HG03097 (cell line): Measurements from ENCODE around the gene JHY.
"Not testable (repeated sequence)": the region's sequence is repeated elsewhere in the genome, so short reads cannot be mapped to it uniquely, and the experiment has no call there.

Experiments
- ATAC-seq: cut with Tn5 transposase; IDR thresholded peaks from one replicate; pipeline ENCODE4 v1.9.1; 2021; ENCODE audit not compliant: unreplicated experiment, low FRiP score

The JHY gene

DNA sequence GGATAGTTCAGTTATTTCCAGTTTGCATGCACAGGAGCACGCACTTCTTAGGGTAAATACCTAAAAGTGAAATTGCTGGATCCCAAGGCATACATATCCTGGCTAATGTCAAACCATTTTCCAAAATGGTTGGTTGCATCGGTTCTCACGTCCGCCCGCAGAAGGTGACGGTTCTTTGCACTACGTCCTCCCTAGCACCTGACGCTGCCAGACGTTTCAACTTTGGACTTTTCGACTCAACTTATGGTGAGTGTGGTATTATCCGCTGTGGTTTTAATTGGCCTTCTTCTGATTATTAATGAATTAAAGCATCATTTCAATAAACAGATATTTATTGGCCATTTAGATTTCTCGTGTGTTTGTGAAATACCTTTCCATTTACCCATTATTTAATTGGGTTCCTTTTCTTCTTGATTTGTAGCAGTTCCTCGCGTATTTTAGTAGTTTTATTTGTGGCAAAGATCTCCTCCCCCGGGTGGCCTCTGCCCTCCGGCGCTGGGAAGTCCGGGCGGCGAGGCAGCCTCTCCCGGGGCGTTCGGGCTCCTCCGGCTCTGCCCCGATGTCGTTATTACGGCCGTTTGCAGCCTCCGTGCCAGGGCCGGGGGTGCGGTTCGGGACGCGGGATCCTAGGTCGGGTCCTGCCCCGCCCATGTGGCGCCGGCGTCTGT, at the start of gene JHY:
TSS of gene JHY (plus strand) at position 571 of the 668 bp plus-strand sequence. CDS start 3,091 bp downstream, outside the sequence.
- ATAC-seq, result no peak

DNA sequence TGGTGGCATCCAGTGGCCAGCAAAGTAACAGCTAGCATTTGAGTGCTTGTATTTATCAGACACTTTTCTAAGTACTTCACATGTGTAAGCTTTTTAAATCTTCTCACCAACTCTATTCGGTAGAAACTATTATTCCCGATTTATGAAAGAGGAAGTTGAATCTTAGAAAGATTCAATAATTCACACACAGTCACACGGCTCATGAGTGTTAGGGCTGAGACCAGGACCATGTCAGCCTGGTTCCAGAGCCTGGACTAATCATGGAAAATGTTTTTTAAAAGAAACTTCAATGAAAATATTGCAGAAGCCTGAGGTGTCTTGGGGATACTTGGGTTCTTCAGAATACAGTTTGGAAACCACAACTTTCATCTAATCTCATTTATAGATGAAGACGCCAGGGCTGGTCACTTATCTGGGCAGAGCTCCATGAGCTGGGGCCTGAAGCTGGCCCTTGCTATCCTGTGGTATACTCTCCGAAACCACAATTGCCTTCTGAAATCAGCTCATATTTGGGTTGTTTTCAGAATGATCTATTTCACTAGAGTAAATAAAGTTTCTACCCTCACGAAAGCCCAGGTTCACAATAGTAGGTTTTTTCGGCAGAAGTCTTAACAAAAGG, 48.6 kb upstream of the JHY start:
- ATAC-seq, result no peak

- no peak for ATAC-seq
Observed at GRCh38 chr11:122836916-122837315, 45.6 kb upstream of the JHY start.

GRCh38 chr11:122837528-122838346, 44.8 kb upstream of the JHY start:
- no peak for ATAC-seq

GRCh38 chr11:122843281-122844141, 39.0 kb upstream of the JHY start:
- ATAC-seq, result no peak

DNA sequence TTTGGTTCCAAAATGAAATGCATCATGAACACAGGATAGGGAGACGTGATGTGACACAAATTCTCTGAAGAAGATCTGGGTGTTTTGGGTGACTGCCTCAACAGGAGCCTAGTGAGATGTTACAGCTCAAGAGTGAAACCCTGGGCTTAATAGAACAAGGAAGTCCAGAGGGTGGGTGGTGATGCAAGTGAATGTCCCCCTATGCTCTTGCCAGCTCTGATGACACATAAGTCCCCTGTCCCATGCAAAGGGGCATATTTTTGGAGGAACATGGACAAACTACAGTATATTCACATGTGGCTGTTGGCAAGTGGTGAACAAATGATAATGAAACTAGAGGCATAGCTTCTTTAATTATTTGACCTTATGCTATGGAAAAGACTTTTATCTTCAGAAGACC, 35.1 kb upstream of the JHY start:
- no peak for ATAC-seq

GRCh38 chr11:122848186-122848585, 34.4 kb upstream of the JHY start:
- ATAC-seq, result no peak

- ATAC-seq, result no peak
Observed at GRCh38 chr11:122850076-122850631, 32.4 kb upstream of the JHY start.

DNA sequence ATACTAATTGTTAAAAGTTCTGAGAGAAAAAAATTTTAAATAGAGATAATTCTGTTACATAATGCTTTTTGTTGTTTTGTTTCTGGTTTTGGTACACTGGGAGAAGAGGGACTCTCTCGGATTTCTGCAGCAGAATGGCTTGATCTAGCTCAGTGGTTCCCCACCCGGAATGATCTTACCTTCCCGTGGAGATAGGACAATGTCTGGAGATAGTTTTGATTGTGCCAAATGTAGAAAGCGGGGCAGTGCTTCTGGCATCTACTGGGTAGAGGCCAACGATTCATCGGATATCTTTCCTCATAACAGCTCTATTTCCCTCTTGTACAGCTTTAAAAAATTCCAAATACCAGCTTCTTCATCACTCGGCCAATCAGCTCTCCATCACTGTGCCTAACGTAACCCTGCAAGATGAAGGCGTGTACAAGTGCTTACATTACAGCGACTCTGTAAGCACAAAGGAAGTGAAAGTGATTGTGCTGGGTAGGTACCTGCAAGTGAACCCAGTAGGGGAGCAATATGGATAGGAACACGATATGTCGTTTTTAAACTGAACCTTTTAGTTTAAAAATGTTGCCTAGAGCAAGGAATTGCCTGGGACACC, 31.1 kb upstream of the JHY start:
- ATAC-seq, result no peak

- no peak for ATAC-seq
Observed at GRCh38 chr11:122852074-122852795, 30.3 kb upstream of the JHY start.

GRCh38 chr11:122852796-122853160, 29.8 kb upstream of the JHY start:
- ATAC-seq, result no peak

DNA sequence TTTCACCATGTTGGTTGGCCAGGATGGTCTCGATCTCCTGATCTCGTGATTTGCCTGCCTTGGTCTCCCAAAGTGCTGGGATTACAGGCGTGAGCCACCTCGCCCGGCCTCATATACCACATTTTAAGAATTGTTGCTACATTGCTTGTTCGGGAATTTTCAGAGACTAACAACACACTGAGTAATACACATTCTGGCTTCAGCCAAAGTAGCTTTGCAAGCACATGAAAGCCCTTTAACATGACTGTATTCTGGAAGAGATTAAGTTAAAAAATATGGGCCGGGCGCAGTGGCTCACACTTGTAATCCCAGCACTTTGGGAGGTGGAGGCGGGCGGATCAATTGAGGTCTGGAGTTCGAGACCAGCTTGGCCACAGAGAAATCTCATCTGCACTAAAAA, 29.3 kb upstream of the JHY start:
- no peak for ATAC-seq

DNA sequence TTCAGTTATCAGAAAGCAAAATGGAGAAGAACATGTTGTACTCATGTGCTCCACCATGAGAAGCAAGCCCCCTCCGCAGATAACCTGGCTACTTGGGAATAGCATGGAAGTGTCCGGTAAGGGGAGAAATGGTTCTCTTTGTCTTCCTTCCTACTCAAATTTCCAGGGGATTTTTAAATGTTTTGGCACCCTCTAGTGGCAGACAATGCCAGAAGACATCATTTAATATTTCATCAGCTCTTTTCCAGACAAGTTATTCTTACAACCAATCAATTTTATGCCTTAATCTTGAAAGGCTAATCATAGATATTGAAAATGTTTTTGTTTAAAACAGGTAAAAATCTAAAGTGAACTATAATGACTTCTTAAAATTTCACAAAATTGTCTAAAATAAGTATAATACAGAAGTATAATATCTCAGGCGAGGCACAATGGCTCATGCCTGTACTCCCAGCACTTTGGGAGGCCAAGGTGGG, 28.6 kb upstream of the JHY start:
- ATAC-seq, result no peak

GRCh38 chr11:122861631-122862030, 20.9 kb upstream of the JHY start:
- ATAC-seq, result no peak

- no peak for ATAC-seq
Observed at GRCh38 chr11:122862091-122862490, 20.5 kb upstream of the JHY start.

DNA sequence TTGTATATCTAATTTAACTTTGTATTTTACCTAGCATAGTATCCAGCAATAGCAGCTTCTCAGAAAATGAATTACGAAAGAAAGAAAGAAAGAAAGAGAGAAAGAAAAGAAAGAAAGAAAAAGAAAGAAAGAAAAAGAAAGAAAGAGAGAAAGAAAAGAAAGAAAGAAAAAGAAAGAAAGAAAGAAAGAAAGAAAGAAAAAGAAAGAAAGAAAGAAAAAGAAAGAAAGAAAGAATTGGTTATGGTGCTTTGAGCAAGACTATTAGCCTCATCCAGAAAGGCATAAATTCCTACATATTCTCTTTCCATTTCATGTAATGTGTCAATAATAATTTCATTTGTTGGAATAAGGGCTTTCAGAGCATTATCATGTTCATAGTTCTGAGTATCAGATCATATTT, 19.4 kb upstream of the JHY start:
- ATAC-seq, result not testable (repeated sequence)

DNA sequence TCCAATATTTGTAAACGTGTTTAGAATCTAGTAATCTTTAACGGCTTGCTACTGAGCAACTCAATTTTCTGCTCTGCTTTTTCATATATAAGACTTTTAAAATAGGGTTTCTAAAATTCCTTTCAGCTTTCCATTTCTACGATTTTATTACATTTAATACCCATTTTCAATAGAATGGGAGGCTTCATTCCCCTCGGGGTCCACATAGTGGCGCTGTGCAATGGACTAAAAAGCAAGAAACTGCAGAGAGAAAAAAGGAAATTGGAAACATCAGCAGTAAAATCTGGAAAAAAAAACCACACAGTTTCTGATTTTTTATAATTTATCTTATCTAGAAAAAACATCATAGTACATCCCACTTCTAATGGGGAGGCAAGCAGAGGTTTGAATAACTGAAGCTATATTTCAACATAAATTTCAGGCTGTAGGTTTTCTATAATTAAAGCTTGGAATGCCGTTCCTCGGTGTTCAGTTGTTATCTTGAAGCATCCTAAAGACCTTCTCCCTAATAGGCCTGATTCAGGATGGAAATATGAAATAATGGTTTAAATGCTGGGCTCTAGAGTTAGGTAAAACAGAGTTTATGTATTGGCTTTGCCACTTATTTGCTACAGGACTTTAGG, 18.7 kb upstream of the JHY start:
- ATAC-seq, result no peak

DNA sequence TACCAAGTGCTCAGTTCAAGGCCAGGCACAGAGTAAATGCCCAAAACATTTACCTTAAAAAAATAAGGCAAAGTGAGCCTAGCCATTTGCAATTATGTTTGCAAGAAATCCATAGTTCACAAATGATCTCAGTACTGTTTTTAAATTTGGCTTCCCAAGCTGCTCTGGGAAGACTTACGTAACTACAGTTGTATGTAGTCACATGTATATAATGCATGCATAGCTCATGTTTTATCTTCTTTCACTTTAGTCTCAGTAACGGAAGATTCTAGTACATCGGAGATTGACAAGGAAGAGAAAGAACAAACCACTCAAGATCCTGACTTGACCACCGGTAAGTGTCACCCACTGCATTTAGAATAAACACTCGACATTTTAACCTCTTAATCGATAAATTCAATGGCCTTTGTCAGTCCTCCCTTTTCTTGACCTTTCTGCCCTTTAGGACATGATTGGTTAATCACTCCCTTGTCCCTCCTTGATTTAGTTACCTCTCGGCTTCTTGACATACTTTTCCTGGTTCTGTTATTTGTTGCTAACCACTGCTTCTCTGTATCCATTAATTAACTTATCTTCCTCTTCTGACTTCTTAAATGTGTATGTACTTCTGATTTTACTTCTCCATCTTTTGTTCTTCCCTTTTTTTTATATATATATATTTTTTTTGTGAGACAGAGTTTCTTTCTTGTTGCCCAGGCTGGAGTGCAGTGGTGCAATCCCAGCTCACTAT, 18.0 kb upstream of the JHY start:
- ATAC-seq, result no peak
